MCF 10A (cell line): ENCODE results near the gene MED13L. TPM values are rescaled to one million over a fixed set of nuclear protein-coding genes. Genes with fewer than 3 reads are reported as not detected.

ENCODE experiments used
- BruUV-seq: library from RNA; stranded (reverse); fragments of 400-500 nt; replicated peaks from 2 replicates; lab custom pipeline; 2021; lab: Mats Ljungman, UMichigan
- CTCF ChIA-PET: fragments of 300-600 bp; sonication (Branson Sonifier 250); formaldehyde crosslinking; extraction: SDS; loops from one replicate; lab custom pipeline; 2021; ENCODE audit warnings: antibody characterized with exemption, inconsistent platforms; lab: Yijun Ruan, JAX
- POLR2A ChIA-PET: fragments of 300-600, 350-650 bp; sonication (Branson Sonifier 250); formaldehyde crosslinking; extraction: SDS; loops from one replicate; lab custom pipeline; 2020; ENCODE audit warnings: antibody characterized with exemption, inconsistent platforms; lab: Yijun Ruan, JAX
- DNase-seq: peaks from one replicate; pipeline ENCODE4 v3.0.0-alpha.2; 2018; ENCODE audit not compliant: unreplicated experiment
- H3K27ac Mint-ChIP-seq: one replicate; pipeline ENCODE4 v1.8.0; 2022; ENCODE audit warnings: mild to moderate bottlenecking, low read depth, mixed read lengths; ENCODE audit not compliant: unreplicated experiment
- H3K27me3 Mint-ChIP-seq: one replicate; pipeline ENCODE4 v1.8.0; 2022; ENCODE audit warnings: mixed read lengths; ENCODE audit not compliant: insufficient read depth, unreplicated experiment
- H3K36me3 Mint-ChIP-seq: one replicate; pipeline ENCODE4 v1.8.0; 2022; ENCODE audit warnings: mild to moderate bottlenecking, moderate library complexity, mixed read lengths; ENCODE audit not compliant: insufficient read depth, unreplicated experiment
- H3K4me1 Mint-ChIP-seq: one replicate; pipeline ENCODE4 v1.8.0; 2022; ENCODE audit warnings: mixed read lengths; ENCODE audit not compliant: insufficient read depth, unreplicated experiment
- H3K4me3 Mint-ChIP-seq: one replicate; pipeline ENCODE4 v1.8.0; 2022; ENCODE audit warnings: mild to moderate bottlenecking, moderate library complexity, mixed read lengths; ENCODE audit not compliant: unreplicated experiment
- H3K9me3 Mint-ChIP-seq: one replicate; pipeline ENCODE4 v1.8.0; 2022; ENCODE audit warnings: mixed read lengths; ENCODE audit not compliant: unreplicated experiment
- CTCF ChIP-seq: fragments of 200-600 bp; IDR thresholded peaks from one replicate; pipeline ENCODE4 v1.8.0; 2022; ENCODE audit warnings: antibody characterized with exemption, mild to moderate bottlenecking; ENCODE audit not compliant: unreplicated experiment
- intact Hi-C: fragments of 100-400 bp; cut with micrococcal nuclease; formaldehyde crosslinking; loops from 2 replicates; pipeline ENCODE4 v1.14.1; 2022
- total RNA-seq: library from RNA; stranded (reverse); gene quantifications from 2 replicates; pipeline ENCODE4 v1.2.3, GENCODE V29; 2022

MED13L gene
- total RNA-seq, 1 experiment from 2014 or later = 91.6 TPM

DNA sequence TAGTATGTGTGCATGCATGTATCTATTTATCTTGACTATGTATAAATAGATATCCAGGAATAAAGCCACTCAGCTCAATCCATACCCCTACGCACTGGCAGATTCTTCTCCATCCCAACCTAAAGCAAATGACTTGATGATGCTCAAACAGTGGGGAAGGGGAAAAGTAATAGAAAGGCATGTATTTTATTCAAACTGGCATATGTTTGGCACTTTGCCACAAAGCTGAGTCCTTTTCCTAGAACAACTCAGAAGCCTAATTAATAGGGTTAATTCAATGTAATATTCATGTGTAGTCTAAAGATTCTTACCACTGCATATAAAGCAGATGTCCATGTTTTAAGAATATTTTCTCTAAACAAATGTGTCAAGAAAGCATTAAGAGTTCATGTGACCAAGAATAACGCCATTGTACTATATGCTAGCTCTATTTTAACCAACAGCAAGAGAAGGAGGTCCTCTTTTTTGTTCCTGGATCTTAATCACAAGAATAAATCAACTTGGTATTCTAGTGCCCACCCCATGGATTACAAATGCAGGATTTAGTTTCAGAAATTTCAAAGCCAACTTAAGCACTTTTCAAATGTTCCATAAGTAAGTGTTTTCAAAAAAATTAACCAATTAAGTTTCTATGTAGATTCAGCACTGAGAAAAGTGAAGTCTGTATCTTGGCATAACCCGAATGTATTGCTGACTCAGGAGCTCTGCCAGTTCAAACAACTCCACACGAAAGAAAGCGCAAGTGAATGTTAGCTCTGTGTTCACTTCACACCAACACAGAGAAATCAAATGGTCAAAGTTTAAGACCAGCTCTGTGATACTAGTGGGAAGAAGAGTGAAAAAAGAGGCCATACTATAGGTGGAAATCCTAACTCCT, 233.6 kb downstream of the MED13L start:
- intact Hi-C loops = no loop called here
- BruUV-seq = no TSS peak
- POLR2A ChIA-PET = interaction anchor here (0.6 kb wide), 1 partner anchor 81 kb away, joined by 4 read pairs; no protein-coding TSS in a partner anchor
- Mint-ChIP-seq H3K27ac (no peak overlapping the region), H3K4me1 (peaks cover 25% of the 10 kb centered on the region), H3K4me3 (no peak overlapping the region), H3K36me3 (no peaks in the 10 kb centered on the region), H3K27me3 (no peaks in the 10 kb centered on the region), H3K9me3 (no peaks in the 10 kb centered on the region)
- no peak for DNase-seq
- no peak for TF ChIP-seq CTCF
- CTCF ChIA-PET = interaction anchor here (0.6 to 1.3 kb wide), 6 partner anchors 9 to 665 kb away, joined by 3 to 4 read pairs (median 3); no protein-coding TSS in a partner anchor

GRCh38 chr12:116040402-116040801, 237.1 kb downstream of the MED13L start:
- Mint-ChIP-seq H3K36me3 (peaks cover 5% of the 10 kb centered on the region), H3K4me3 (no peak overlapping the region), H3K4me1 (peaks cover 15% of the 10 kb centered on the region), H3K27me3 (no peaks in the 10 kb centered on the region), H3K9me3 (no peaks in the 10 kb centered on the region), H3K27ac (no peak overlapping the region)
- intact Hi-C loops = no loop called here
- TF ChIP-seq CTCF = no peak
- DNase-seq = no peak
- no TSS peak for BruUV-seq
- ChIA-PET CTCF (no interaction called here), POLR2A (interaction anchor here (1.8 kb wide), 1 partner anchor 11 kb away, joined by 6 read pairs; no protein-coding TSS in a partner anchor)

GRCh38 chr12:116039081-116039480, 238.4 kb downstream of the MED13L start:
- Mint-ChIP-seq H3K4me3 (no peak overlapping the region), H3K36me3 (peaks cover 5% of the 10 kb centered on the region), H3K27ac (no peak overlapping the region), H3K27me3 (no peaks in the 10 kb centered on the region), H3K4me1 (peaks cover 3% of the 10 kb centered on the region), H3K9me3 (no peaks in the 10 kb centered on the region)
- DNase-seq = peak; percentile 34
- intact Hi-C loops = no loop called here
- ChIA-PET CTCF (interaction anchor here (0.7 to 0.8 kb wide), 2 partner anchors 11 to 23 kb away, joined by 3 read pairs; no protein-coding TSS in a partner anchor), POLR2A (interaction anchor here (0.9 to 1.8 kb wide), 2 partner anchors 9 to 10 kb away, joined by 3 to 6 read pairs; no protein-coding TSS in a partner anchor)
- TF ChIP-seq CTCF = no peak
- no TSS peak for BruUV-seq
